HG03095 (cell line): ENCODE measurements around the gene CAMK1D.

Experiments
- ATAC-seq: cut with Tn5 transposase; IDR thresholded peaks from one replicate; pipeline ENCODE4 v1.9.1; 2021; ENCODE audit warnings: moderate library complexity; ENCODE audit not compliant: unreplicated experiment

The CAMK1D gene

GRCh38 chr10:12780634-12781601 lies 431.6 kb downstream of the CAMK1D start:
- ATAC-seq: no peak

- ATAC-seq: no peak
Observed at GRCh38 chr10:12781976-12782375, 432.6 kb downstream of the CAMK1D start.

- ATAC-seq: no peak
Observed at GRCh38 chr10:12782537-12782936, 433.2 kb downstream of the CAMK1D start.

- no peak for ATAC-seq
Observed at GRCh38 chr10:12783293-12783692, 433.9 kb downstream of the CAMK1D start.

- no peak for ATAC-seq
Observed at GRCh38 chr10:12784646-12785045, 435.3 kb downstream of the CAMK1D start.

GRCh38 chr10:12785415-12785831 lies 436.1 kb downstream of the CAMK1D start:
- ATAC-seq: no peak

GRCh38 chr10:12787297-12787696 lies 437.9 kb downstream of the CAMK1D start:
- no peak for ATAC-seq

GRCh38 chr10:12788277-12788676 lies 438.9 kb downstream of the CAMK1D start:
- no peak for ATAC-seq

GRCh38 chr10:12790270-12790669 lies 440.9 kb downstream of the CAMK1D start:
- ATAC-seq: no peak

- no peak for ATAC-seq
Observed at GRCh38 chr10:12791728-12792127, 442.4 kb downstream of the CAMK1D start.

- no peak for ATAC-seq
Observed at GRCh38 chr10:12792889-12793556, 443.7 kb downstream of the CAMK1D start.

GRCh38 chr10:12795315-12796110 lies 446.2 kb downstream of the CAMK1D start:
- ATAC-seq: no peak

- no peak for ATAC-seq
Observed at GRCh38 chr10:12796401-12797160, 447.2 kb downstream of the CAMK1D start.

GRCh38 chr10:12797471-12798262 lies 448.3 kb downstream of the CAMK1D start:
- no peak for ATAC-seq

- ATAC-seq: no peak
Observed at GRCh38 chr10:12799144-12799543, 449.8 kb downstream of the CAMK1D start.

- no peak for ATAC-seq
Observed at GRCh38 chr10:12799714-12800113, 450.4 kb downstream of the CAMK1D start.

- no peak for ATAC-seq
Observed at GRCh38 chr10:12800302-12800701, 451.0 kb downstream of the CAMK1D start.

GRCh38 chr10:12801214-12802087 lies 452.1 kb downstream of the CAMK1D start:
- ATAC-seq: no peak

GRCh38 chr10:12803776-12804175 lies 454.4 kb downstream of the CAMK1D start:
- no peak for ATAC-seq
